ENCODE data around the gene RASA2.

The RASA2 gene, protein sequence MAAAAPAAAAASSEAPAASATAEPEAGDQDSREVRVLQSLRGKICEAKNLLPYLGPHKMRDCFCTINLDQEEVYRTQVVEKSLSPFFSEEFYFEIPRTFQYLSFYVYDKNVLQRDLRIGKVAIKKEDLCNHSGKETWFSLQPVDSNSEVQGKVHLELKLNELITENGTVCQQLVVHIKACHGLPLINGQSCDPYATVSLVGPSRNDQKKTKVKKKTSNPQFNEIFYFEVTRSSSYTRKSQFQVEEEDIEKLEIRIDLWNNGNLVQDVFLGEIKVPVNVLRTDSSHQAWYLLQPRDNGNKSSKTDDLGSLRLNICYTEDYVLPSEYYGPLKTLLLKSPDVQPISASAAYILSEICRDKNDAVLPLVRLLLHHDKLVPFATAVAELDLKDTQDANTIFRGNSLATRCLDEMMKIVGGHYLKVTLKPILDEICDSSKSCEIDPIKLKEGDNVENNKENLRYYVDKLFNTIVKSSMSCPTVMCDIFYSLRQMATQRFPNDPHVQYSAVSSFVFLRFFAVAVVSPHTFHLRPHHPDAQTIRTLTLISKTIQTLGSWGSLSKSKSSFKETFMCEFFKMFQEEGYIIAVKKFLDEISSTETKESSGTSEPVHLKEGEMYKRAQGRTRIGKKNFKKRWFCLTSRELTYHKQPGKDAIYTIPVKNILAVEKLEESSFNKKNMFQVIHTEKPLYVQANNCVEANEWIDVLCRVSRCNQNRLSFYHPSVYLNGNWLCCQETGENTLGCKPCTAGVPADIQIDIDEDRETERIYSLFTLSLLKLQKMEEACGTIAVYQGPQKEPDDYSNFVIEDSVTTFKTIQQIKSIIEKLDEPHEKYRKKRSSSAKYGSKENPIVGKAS

DNA sequence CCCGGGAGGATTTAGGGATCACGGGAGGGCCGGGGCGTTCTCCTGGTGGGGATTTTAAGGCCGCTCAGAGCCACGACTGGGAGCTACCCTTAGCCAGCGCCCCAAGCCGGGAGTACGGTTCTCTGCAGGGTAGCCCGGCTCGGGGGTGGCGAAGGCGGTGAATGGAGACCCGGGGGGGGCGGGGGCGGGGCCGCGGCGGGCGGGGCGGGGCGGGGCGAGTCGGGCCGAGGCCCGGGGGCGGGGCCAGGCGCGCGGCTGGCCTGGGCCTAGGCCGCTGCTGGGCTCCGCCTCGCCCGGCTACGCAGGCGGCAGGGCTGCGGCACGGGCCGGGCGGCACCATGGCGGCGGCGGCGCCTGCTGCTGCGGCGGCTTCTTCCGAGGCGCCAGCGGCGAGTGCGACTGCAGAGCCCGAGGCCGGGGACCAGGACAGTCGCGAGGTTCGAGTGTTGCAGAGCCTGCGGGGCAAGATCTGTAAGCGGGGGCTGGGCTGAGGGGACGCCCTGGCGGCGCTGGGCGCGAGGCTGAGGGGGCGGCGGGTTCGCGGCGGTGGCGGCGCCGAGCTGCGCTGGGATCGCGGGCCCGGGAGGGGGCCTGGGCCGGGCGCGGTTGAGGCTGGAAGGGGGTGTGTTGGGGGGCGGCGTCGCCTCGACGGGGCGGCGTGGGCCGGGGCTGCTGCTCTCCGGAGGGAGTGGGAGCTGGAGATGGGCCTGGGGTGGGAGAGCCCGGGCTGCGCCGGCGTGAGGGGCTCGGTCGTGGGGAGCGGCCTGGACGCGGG, at the start of gene RASA2:
RASA2 (plus strand) TSS at position 282 of the 775 bp plus-strand sequence; CDS start at position 339, 57 bp downstream.
- H3K27ac ChIP-seq, result peak within 1 kb of the TSS; percentile 79
- no peak for TF ChIP-seq ZFX (IDR thresholded peaks at IDR 0.05; ENCODE audit: borderline replicate concordance)
- TF ChIP-seq, protein P1, sequence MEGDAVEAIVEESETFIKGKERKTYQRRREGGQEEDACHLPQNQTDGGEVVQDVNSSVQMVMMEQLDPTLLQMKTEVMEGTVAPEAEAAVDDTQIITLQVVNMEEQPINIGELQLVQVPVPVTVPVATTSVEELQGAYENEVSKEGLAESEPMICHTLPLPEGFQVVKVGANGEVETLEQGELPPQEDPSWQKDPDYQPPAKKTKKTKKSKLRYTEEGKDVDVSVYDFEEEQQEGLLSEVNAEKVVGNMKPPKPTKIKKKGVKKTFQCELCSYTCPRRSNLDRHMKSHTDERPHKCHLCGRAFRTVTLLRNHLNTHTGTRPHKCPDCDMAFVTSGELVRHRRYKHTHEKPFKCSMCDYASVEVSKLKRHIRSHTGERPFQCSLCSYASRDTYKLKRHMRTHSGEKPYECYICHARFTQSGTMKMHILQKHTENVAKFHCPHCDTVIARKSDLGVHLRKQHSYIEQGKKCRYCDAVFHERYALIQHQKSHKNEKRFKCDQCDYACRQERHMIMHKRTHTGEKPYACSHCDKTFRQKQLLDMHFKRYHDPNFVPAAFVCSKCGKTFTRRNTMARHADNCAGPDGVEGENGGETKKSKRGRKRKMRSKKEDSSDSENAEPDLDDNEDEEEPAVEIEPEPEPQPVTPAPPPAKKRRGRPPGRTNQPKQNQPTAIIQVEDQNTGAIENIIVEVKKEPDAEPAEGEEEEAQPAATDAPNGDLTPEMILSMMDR (IDR thresholded peaks at IDR 0.05), result no peak

- TF ChIP-seq, protein P1 (IDR thresholded peaks at IDR 0.05), result no peak
- H3K27ac ChIP-seq, result no peak overlapping the region
These were observed 47.2 kb upstream of the RASA2 start for GRCh38 chr3:141439589-141439988.

- no peak overlapping the region for H3K27ac ChIP-seq
- no peak for TF ChIP-seq ZFX (IDR thresholded peaks at IDR 0.05; ENCODE audit: borderline replicate concordance)
- TF ChIP-seq, protein P1 (IDR thresholded peaks at IDR 0.05), result no peak
These were observed 45.9 kb upstream of the RASA2 start for GRCh38 chr3:141440942-141441341.

DNA sequence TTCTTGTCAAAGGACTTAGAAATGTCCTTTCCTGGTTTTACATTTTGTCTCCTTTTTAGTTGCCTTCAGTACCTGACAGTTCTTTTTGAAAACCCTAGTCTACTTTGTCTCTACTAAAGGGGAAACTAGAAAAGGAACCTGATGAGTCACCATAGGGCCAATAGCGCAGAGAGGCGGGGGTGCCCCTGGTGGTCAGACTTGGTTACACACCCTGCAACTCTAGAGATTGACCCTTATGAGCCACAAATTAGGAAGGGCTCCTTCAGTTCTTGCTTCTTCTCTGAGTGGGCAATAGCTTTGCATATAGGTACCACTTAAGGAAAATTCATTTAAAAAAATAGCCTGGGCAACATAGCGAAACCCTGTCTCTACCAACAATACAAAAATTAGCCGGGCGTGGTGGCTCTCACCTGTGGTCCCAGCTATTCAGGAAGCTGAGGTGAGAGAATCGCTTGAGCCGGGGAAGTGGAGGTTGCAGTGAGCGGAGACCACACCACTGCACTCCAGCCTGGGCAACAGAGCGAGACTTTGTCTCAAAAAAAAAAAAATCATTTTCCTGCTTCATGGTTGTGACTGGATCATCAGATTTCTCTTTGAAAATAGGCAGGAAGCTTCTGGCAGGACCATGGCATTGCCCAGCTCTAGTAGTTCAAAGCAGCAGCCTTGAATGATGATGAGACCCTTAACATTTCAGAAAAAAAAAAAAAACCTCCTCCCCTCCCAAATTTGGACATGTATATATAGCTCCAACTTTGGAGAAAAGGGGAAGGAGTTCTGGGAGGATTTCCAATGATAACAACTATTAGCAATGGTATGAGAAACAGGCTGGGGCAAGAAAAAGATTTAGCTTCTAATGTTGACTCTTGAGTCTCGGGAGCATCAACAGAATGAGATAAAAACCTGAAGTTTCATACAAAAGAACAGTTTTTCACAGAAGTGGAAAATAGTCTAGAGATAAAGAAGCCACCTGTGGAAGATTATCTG, 45.2 kb upstream of the RASA2 start:
- TF ChIP-seq ZFX (IDR thresholded peaks at IDR 0.05; ENCODE audit: borderline replicate concordance), result no peak
- TF ChIP-seq, protein P1 (IDR thresholded peaks at IDR 0.05), result peak; percentile 87
- no peak overlapping the region for H3K27ac ChIP-seq

DNA sequence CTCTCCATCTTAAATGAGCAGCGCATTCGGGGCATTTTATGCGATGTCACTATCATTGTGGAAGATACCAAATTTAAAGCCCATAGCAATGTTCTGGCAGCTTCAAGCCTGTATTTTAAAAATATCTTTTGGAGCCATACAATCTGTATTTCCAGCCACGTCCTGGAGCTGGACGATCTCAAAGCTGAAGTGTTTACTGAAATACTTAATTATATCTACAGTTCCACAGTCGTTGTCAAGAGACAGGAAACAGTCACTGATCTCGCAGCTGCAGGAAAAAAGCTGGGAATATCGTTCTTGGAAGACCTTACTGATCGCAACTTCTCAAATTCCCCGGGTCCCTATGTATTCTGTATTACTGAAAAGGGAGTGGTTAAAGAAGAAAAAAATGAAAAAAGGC, 44.4 kb upstream of the RASA2 start:
- H3K27ac ChIP-seq, result no peak overlapping the region
- TF ChIP-seq, protein P1 (IDR thresholded peaks at IDR 0.05), result no peak
- TF ChIP-seq ZFX (IDR thresholded peaks at IDR 0.05; ENCODE audit: borderline replicate concordance), result no peak

GRCh38 chr3:141442914-141443313, 43.9 kb upstream of the RASA2 start:
- no peak overlapping the region for H3K27ac ChIP-seq

More at GRCh38 chr3:141442914-141443313, 43.9 kb upstream of the RASA2 start:
- no peak for TF ChIP-seq ZFX (IDR thresholded peaks at IDR 0.05; ENCODE audit: borderline replicate concordance)
- TF ChIP-seq, protein P1 (IDR thresholded peaks at IDR 0.05), result no peak

All from 22Rv1 (cell line).